Measurements from ENCODE around the gene TSSK6.
"Not testable (repeated sequence)": the region's sequence is repeated elsewhere in the genome, so short reads cannot be mapped to it uniquely, and the experiment has no call there.

TSSK6 gene

GRCh38 chr19:19486343-19487076 lies 28.8 kb downstream of the TSSK6 start:
- no peak for DNase-seq

- DNase-seq = no peak
Measured at GRCh38 chr19:19485998-19486290, 29.4 kb downstream of the TSSK6 start.

GRCh38 chr19:19485161-19485997 lies 30.0 kb downstream of the TSSK6 start:
- DNase-seq = no peak

GRCh38 chr19:19482809-19483596 lies 32.3 kb downstream of the TSSK6 start:
- no peak for DNase-seq

GRCh38 chr19:19480688-19481087 lies 34.7 kb downstream of the TSSK6 start:
- no peak for DNase-seq

- no peak for DNase-seq
Measured at GRCh38 chr19:19477705-19478383, 37.5 kb downstream of the TSSK6 start.

- DNase-seq = no peak
Measured at GRCh38 chr19:19475849-19476828, 39.2 kb downstream of the TSSK6 start.

GRCh38 chr19:19475015-19475765 lies 40.2 kb downstream of the TSSK6 start:
- no peak for DNase-seq

GRCh38 chr19:19472106-19472505 lies 43.2 kb downstream of the TSSK6 start:
- not testable (repeated sequence) for DNase-seq

- DNase-seq = no peak
Measured at GRCh38 chr19:19471682-19472081, 43.7 kb downstream of the TSSK6 start.

- no peak for DNase-seq
Measured at GRCh38 chr19:19470579-19470978, 44.8 kb downstream of the TSSK6 start.

- DNase-seq = no peak
Measured at GRCh38 chr19:19468424-19469050, 46.8 kb downstream of the TSSK6 start.

GRCh38 chr19:19466201-19466600 lies 49.1 kb downstream of the TSSK6 start:
- DNase-seq = no peak

GRCh38 chr19:19465436-19466070 lies 49.8 kb downstream of the TSSK6 start:
- DNase-seq = no peak

- DNase-seq = peak; percentile 78
Measured at GRCh38 chr19:19464339-19465098, 50.8 kb downstream of the TSSK6 start.
